ENCODE results near the gene LONP2. TPM values are rescaled to one million over a fixed set of nuclear protein-coding genes. Genes with fewer than 3 reads are reported as not detected.

Gene LONP2, protein sequence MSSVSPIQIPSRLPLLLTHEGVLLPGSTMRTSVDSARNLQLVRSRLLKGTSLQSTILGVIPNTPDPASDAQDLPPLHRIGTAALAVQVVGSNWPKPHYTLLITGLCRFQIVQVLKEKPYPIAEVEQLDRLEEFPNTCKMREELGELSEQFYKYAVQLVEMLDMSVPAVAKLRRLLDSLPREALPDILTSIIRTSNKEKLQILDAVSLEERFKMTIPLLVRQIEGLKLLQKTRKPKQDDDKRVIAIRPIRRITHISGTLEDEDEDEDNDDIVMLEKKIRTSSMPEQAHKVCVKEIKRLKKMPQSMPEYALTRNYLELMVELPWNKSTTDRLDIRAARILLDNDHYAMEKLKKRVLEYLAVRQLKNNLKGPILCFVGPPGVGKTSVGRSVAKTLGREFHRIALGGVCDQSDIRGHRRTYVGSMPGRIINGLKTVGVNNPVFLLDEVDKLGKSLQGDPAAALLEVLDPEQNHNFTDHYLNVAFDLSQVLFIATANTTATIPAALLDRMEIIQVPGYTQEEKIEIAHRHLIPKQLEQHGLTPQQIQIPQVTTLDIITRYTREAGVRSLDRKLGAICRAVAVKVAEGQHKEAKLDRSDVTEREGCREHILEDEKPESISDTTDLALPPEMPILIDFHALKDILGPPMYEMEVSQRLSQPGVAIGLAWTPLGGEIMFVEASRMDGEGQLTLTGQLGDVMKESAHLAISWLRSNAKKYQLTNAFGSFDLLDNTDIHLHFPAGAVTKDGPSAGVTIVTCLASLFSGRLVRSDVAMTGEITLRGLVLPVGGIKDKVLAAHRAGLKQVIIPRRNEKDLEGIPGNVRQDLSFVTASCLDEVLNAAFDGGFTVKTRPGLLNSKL
- 86.3 and 91.1 TPM in 2 replicates for total RNA-seq (2013; cell fraction: nucleolus; rRNA removed)
- 31.5 and 34.4 TPM in 2 replicates for total RNA-seq (2014; rRNA removed)
- 36.3 and 38.2 TPM in 2 replicates for total RNA-seq (2014; rRNA removed; fragmentation: Illumina TruSeq; extraction: Trizol)
- total RNA-seq (2021): 43.8 and 44.8 TPM in 2 replicates
- polyA plus RNA-seq (2011; ENCODE audit: low read depth): 15.8 TPM
- 45.0 and 55.0 TPM in 2 replicates for polyA plus RNA-seq (2011; rRNA removed)
- 22.9 and 25.4 TPM in 2 replicates for polyA plus RNA-seq (2011; cell fraction: cytosol; rRNA removed)
- 33.0 and 37.3 TPM in 2 replicates for polyA plus RNA-seq (2011; cell fraction: nucleus; rRNA removed)
- polyA plus RNA-seq (2012): 20.2 and 28.0 TPM in 2 replicates
- polyA plus RNA-seq (2014; fragmentation: Illumina TruSeq; extraction: Trizol): 30.4 and 30.5 TPM in 2 replicates
- polyA plus RNA-seq (2014; fragmentation: Nextera tagmentation; extraction: Ambion mirVana): 10 to 100 TPM in 1 of 2 experiments, 1 to 10 TPM in 1; 8.3 to 10.1 TPM
- 26.4 and 28.7 TPM in 2 replicates for polyA plus RNA-seq (2014; rRNA removed)
- polyA plus RNA-seq (2016; fragmentation: Nextera tagmentation; extraction: Ambion mirVana): 10 to 100 TPM; 44.2 to 48.0 TPM
- polyA minus RNA-seq (2011; rRNA and poly(A)+ RNA removed): 69.2 and 83.0 TPM in 2 replicates
- polyA minus RNA-seq (2011; cell fraction: cytosol; rRNA and poly(A)+ RNA removed): 29.3 and 30.3 TPM in 2 replicates
- polyA minus RNA-seq (2011; cell fraction: nucleus; rRNA and poly(A)+ RNA removed): 33.5 and 42.2 TPM in 2 replicates
- Bru-seq, nascent RNA: percentile 83 among the genes with signal in this experiment
- BruChase-seq, experiment 1, labeled RNA remaining after a 6-hour chase: percentile 82 among the genes with signal in this experiment
- percentile 78 among the genes with signal in this experiment for BruChase-seq, experiment 2, labeled RNA remaining after a 2-hour chase
- long read RNA-seq, experiment 1, full-length matches to known transcripts: 19 of 37 reads
- long read RNA-seq, experiment 1, partial matches to known transcripts: 6 of 37 reads
- long read RNA-seq, experiment 1, other reads (novel, unspliced or antisense): 12 of 37 reads
- long read RNA-seq, experiment 2, full-length matches to known transcripts: 29 of 62 reads
- long read RNA-seq, experiment 2, partial matches to known transcripts: 21 of 62 reads
- long read RNA-seq, experiment 2, other reads (novel, unspliced or antisense): 12 of 62 reads

DNA sequence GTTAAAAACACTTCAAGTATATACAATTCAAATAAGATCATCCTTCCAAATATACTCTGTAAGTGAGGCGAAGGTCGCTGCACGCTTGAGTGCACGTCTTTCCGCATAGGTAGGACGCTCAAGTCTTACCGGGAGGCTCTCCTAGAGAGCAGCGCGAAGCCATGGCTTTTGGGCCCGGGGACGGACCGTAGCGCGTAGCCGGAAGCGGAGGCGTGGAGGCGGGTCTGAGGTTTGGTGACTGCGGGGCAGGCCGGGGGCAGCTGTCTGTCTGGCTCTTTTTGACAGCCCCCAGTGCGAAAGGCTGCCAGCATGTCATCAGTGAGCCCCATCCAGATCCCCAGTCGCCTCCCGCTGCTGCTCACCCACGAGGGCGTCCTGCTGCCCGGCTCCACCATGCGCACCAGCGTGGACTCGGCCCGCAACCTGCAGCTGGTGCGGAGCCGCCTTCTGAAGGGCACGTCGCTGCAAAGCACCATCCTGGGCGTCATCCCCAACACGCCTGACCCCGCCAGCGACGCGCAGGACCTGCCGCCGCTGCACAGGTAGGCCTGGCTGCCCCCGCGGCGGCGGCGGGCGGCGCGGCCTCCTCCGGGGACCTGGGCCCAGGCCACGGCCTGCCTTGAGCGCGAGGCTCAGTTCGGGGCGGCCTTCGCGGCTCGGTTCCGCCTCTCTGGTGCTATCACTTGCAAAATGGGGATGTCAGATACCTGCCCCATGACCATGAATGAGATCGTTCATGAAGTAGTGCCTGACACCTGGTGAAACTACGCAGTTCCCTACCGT, at the start of gene LONP2:
Gene LONP2 (plus strand): TSS at position 221 of the 783 bp plus-strand sequence. CDS start 89 bp downstream, at position 310.
- in situ Hi-C loops (cut with MboI) (no loop called here), intact Hi-C loops (cut with micrococcal nuclease; ENCODE audit: unreplicated experiment) (loop anchor here (1.0 to 5.0 kb wide), 2 partner anchors 56 to 142 kb away; no protein-coding TSS in a partner anchor)
- ChIA-PET RAD21 (ENCODE audit: unreplicated experiment) (no interaction called here), CTCF (interaction anchor here (0.9 to 1.4 kb wide), 2 partner anchors 13 to 386 kb away, joined by 3 to 4 read pairs; no protein-coding TSS in a partner anchor), POLR2A (no interaction called here), SMC1A (ENCODE audit: uncharacterized antibody, unreplicated experiment) (interaction anchor here (1.0 kb wide), 1 partner anchor 386 kb away, joined by 3 read pairs; no protein-coding TSS in a partner anchor)
- Histone ChIP-seq H3K9me3 (replicated peaks; ENCODE audit: control insufficient read depth, insufficient read depth, low read length) (no peaks in the 10 kb centered on the region; the same call in 2 of the 3 replicates), H3K27ac (ENCODE audit: control insufficient read depth, insufficient read depth) (peak within 1 kb of the TSS; percentile 80), H3K36me3 (ENCODE audit: control insufficient read depth in 2 of 2, insufficient read depth in 2 of 2, low read length in 1 of 2) (no peaks in the 10 kb centered on the region), H3K27me3 (replicated peaks in 1 of 2; ENCODE audit: control insufficient read depth in 2 of 2, insufficient read depth in 2 of 2, low read length in 1 of 2) (no peaks in the 10 kb centered on the region), H3K4me1 (ENCODE audit: control insufficient read depth, insufficient read depth, low read length) (no peaks in the 10 kb centered on the region), H4K20me1 (ENCODE audit: control insufficient read depth, insufficient read depth) (no peaks in the 10 kb centered on the region), H2AFZ (ENCODE audit: control insufficient read depth, low read depth, low read length) (peak within 1 kb of the TSS; percentile 88), H3K4me3 (peak within 1 kb of the TSS; percentile 92), H3K79me2 (ENCODE audit: control insufficient read depth, insufficient read depth, low read length) (peaks cover 47% of the 10 kb centered on the region), H3K9ac (ENCODE audit: control insufficient read depth, insufficient read depth, low read length) (peak within 1 kb of the TSS; percentile 71), H3K4me2 (ENCODE audit: control insufficient read depth, insufficient read depth) (peak within 1 kb of the TSS; percentile 84)
- no TSS peak for BruUV-seq (replicated peaks)
- WGBS (ENCODE audit: insufficient coverage, insufficient replicate concordance, low lambda C conversion rate, missing lambda C conversion rate): under 1% methylated on average over 63 of the region's 63 CpGs
- FAIRE-seq: peak; percentile 96
- peak; percentile 95 for ATAC-seq
- peak; percentile 75 for DNase-seq (ENCODE audit: low read depth, low spot score)
- peak; percentile 78; the same call in 1 of the 2 replicates for TF ChIP-seq SMARCA5 (IDR thresholded peaks at IDR 0.05)
- TF ChIP-seq PAX8 (IDR thresholded peaks at IDR 0.05): no peak
- no peak for TF ChIP-seq JUND (IDR thresholded peaks at IDR 0.05; ENCODE audit: low read depth, low read length)
- peak; percentile 67; the same call in 1 of the 2 replicates for TF ChIP-seq TAF1 (IDR thresholded peaks at IDR 0.05; ENCODE audit: borderline replicate concordance, low read depth, low read length)
- peak; percentile 46; the same call in 1 of the 2 replicates for TF ChIP-seq BACH1 (IDR thresholded peaks at IDR 0.05; ENCODE audit: borderline replicate concordance)
- TF ChIP-seq NRF1 (conservative IDR thresholded peaks at IDR 0.05; ENCODE audit: low read depth, low read length): no peak
- TF ChIP-seq, protein P1, sequence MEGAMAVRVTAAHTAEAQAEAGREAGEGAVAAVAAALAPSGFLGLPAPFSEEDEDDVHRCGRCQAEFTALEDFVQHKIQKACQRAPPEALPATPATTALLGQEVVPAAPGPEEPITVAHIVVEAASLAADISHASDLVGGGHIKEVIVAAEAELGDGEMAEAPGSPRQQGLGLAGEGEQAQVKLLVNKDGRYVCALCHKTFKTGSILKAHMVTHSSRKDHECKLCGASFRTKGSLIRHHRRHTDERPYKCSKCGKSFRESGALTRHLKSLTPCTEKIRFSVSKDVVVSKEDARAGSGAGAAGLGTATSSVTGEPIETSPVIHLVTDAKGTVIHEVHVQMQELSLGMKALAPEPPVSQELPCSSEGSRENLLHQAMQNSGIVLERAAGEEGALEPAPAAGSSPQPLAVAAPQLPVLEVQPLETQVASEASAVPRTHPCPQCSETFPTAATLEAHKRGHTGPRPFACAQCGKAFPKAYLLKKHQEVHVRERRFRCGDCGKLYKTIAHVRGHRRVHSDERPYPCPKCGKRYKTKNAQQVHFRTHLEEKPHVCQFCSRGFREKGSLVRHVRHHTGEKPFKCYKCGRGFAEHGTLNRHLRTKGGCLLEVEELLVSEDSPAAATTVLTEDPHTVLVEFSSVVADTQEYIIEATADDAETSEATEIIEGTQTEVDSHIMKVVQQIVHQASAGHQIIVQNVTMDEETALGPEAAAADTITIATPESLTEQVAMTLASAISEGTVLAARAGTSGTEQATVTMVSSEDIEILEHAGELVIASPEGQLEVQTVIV (IDR thresholded peaks at IDR 0.05; ENCODE audit: borderline replicate concordance, partially characterized antibody): no peak
- TF ChIP-seq, protein P2, sequence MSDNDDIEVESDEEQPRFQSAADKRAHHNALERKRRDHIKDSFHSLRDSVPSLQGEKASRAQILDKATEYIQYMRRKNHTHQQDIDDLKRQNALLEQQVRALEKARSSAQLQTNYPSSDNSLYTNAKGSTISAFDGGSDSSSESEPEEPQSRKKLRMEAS (IDR thresholded peaks at IDR 0.05; ENCODE audit: low read depth, low read length): peak; percentile 9
- TF ChIP-seq EP300 (IDR thresholded peaks at IDR 0.05; ENCODE audit: borderline replicate concordance in 1 of 2, control insufficient read depth in 1 of 2, low read depth in 2 of 2, low read length in 2 of 2): no peak
- peak; percentile 76 for TF ChIP-seq DPF2 (IDR thresholded peaks at IDR 0.05)
